HEK293 (cell line): ENCODE data around the gene NAPA.
A peak's percentile ranks its signal among the peaks of the same experiment; 100 is the strongest.

ENCODE experiments used
- BCL11B ChIP-seq: fragments of 450-650 bp; formaldehyde crosslinking; IDR thresholded peaks from 2 replicates; pipeline ENCODE4 v1.5.1; 2016; ENCODE audit warnings: low read depth, missing biosample characterization, missing genetic modification characterization
- EGR2 ChIP-seq: fragments of 450-650 bp; formaldehyde crosslinking; IDR thresholded peaks from 2 replicates; pipeline ENCODE4 v1.5.1; 2016; ENCODE audit warnings: low read depth, missing biosample characterization, missing genetic modification characterization
- OSR2 ChIP-seq: fragments of 450-650 bp; formaldehyde crosslinking; IDR thresholded peaks from 2 replicates; pipeline ENCODE4 v1.5.1; 2016; ENCODE audit warnings: missing biosample characterization, missing genetic modification characterization
- REPIN1 ChIP-seq: fragments of 450-650 bp; formaldehyde crosslinking; IDR thresholded peaks from 2 replicates; pipeline ENCODE4 v1.5.1; 2017; ENCODE audit warnings: missing biosample characterization, missing genetic modification characterization, low read depth
- SP3 ChIP-seq: fragments of 450-650 bp; formaldehyde crosslinking; IDR thresholded peaks from 2 replicates; pipeline ENCODE4 v1.5.1; 2016; ENCODE audit warnings: missing biosample characterization, missing genetic modification characterization
- TRIM28 ChIP-seq: IDR thresholded peaks from 2 replicates; pipeline ENCODE4 v1.6.1; 2011; ENCODE audit warnings: low read length, control low read depth, borderline replicate concordance
- ZBTB1 ChIP-seq: fragments of 450-650 bp; formaldehyde crosslinking; IDR thresholded peaks from 2 replicates; pipeline ENCODE4 v1.5.1; 2016; ENCODE audit warnings: missing biosample characterization, missing genetic modification characterization
- ZBTB17 ChIP-seq: fragments of 450-650 bp; formaldehyde crosslinking; IDR thresholded peaks from 2 replicates; pipeline ENCODE4 v1.5.1; 2016; ENCODE audit warnings: missing biosample characterization, missing genetic modification characterization
- ZBTB21 ChIP-seq: fragments of 450-650 bp; formaldehyde crosslinking; IDR thresholded peaks from 2 replicates; pipeline ENCODE4 v1.5.1; 2017; ENCODE audit warnings: missing biosample characterization, missing genetic modification characterization
- ZNF140 ChIP-seq: fragments of 450-650 bp; formaldehyde crosslinking; IDR thresholded peaks from 2 replicates; pipeline ENCODE4 v1.5.1; 2016; ENCODE audit warnings: missing biosample characterization, missing genetic modification characterization
- ZNF211 ChIP-seq: fragments of 450-650 bp; formaldehyde crosslinking; IDR thresholded peaks from 2 replicates; pipeline ENCODE4 v1.5.1; 2016; ENCODE audit warnings: low read depth, missing biosample characterization, missing genetic modification characterization
- ZNF214 ChIP-seq: fragments of 450-650 bp; formaldehyde crosslinking; IDR thresholded peaks from 2 replicates; pipeline ENCODE4 v1.5.1; 2017; ENCODE audit warnings: missing biosample characterization, mild to moderate bottlenecking, missing genetic modification characterization, borderline replicate concordance
- ZNF223 ChIP-seq: fragments of 450-650 bp; formaldehyde crosslinking; IDR thresholded peaks from 2 replicates; pipeline ENCODE4 v1.5.1; 2016; ENCODE audit warnings: missing biosample characterization, missing genetic modification characterization
- ZNF248 ChIP-seq: fragments of 450-650 bp; formaldehyde crosslinking; IDR thresholded peaks from 2 replicates; pipeline ENCODE4 v1.5.1; 2017; ENCODE audit warnings: missing biosample characterization, missing genetic modification characterization
- ZNF302 ChIP-seq: fragments of 450-650 bp; formaldehyde crosslinking; IDR thresholded peaks from 2 replicates; pipeline ENCODE4 v1.5.1; 2016; ENCODE audit warnings: missing biosample characterization, missing genetic modification characterization, low read depth
- ZNF350 ChIP-seq: fragments of 450-650 bp; formaldehyde crosslinking; IDR thresholded peaks from 2 replicates; pipeline ENCODE4 v1.5.0; 2017; ENCODE audit warnings: missing biosample characterization, mild to moderate bottlenecking, missing genetic modification characterization
- ZNF510 ChIP-seq: fragments of 450-650 bp; formaldehyde crosslinking; IDR thresholded peaks from 2 replicates; pipeline ENCODE4 v1.5.1; 2018; ENCODE audit warnings: mild to moderate bottlenecking, missing genetic modification characterization, missing biosample characterization; ENCODE audit not compliant: insufficient replicate concordance
- ZNF529 ChIP-seq: fragments of 450-650 bp; formaldehyde crosslinking; IDR thresholded peaks from 2 replicates; pipeline ENCODE4 v1.5.1; 2017; ENCODE audit warnings: missing genetic modification characterization, missing biosample characterization; ENCODE audit not compliant: insufficient replicate concordance
- ZNF530 ChIP-seq: fragments of 450-650 bp; formaldehyde crosslinking; IDR thresholded peaks from 2 replicates; pipeline ENCODE4 v1.5.1; 2016; ENCODE audit warnings: low read depth, missing biosample characterization, missing genetic modification characterization
- ZNF549 ChIP-seq: fragments of 450-650 bp; IDR thresholded peaks from 2 replicates; pipeline ENCODE4 v1.5.1; 2018; ENCODE audit warnings: missing biosample characterization, missing genetic modification characterization, mild to moderate bottlenecking, inconsistent platforms, moderate library complexity
- ZNF707 ChIP-seq: fragments of 450-650 bp; formaldehyde crosslinking; IDR thresholded peaks from 2 replicates; pipeline ENCODE4 v1.5.1; 2016; ENCODE audit warnings: missing biosample characterization, missing genetic modification characterization
- ZNF776 ChIP-seq: fragments of 450-650 bp; formaldehyde crosslinking; IDR thresholded peaks from 2 replicates; pipeline ENCODE4 v1.5.0; 2017; ENCODE audit warnings: missing biosample characterization, missing genetic modification characterization, borderline replicate concordance
- ZSCAN30 ChIP-seq: fragments of 450-650 bp; IDR thresholded peaks from 2 replicates; pipeline ENCODE4 v1.5.1; 2018; ENCODE audit warnings: missing biosample characterization, mild to moderate bottlenecking, missing genetic modification characterization, moderate library complexity
- TF ChIP-seq, protein P1 (sequence below): fragments of 450-650 bp; formaldehyde crosslinking; IDR thresholded peaks from 2 replicates; pipeline ENCODE4 v1.5.1; 2016; ENCODE audit warnings: missing biosample characterization, missing genetic modification characterization
- TF ChIP-seq, protein P2 (sequence below): fragments of 450-650 bp; formaldehyde crosslinking; IDR thresholded peaks from 2 replicates; pipeline ENCODE4 v1.5.1; 2016; ENCODE audit warnings: missing biosample characterization, missing genetic modification characterization, borderline replicate concordance
- TF ChIP-seq, protein P3 (sequence below): fragments of 450-650 bp; formaldehyde crosslinking; IDR thresholded peaks from 2 replicates; pipeline ENCODE4 v1.5.1; 2017; ENCODE audit warnings: missing biosample characterization, missing genetic modification characterization
- TF ChIP-seq, protein P4 (sequence below): fragments of 450-650 bp; formaldehyde crosslinking; IDR thresholded peaks from 2 replicates; pipeline ENCODE4 v1.5.1; 2016; ENCODE audit warnings: missing biosample characterization, missing genetic modification characterization, low read depth
- TF ChIP-seq, protein P5 (sequence below): fragments of 450-650 bp; formaldehyde crosslinking; IDR thresholded peaks from 2 replicates; pipeline ENCODE4 v1.5.1; 2016; ENCODE audit warnings: missing biosample characterization, missing genetic modification characterization

NAPA gene

DNA sequence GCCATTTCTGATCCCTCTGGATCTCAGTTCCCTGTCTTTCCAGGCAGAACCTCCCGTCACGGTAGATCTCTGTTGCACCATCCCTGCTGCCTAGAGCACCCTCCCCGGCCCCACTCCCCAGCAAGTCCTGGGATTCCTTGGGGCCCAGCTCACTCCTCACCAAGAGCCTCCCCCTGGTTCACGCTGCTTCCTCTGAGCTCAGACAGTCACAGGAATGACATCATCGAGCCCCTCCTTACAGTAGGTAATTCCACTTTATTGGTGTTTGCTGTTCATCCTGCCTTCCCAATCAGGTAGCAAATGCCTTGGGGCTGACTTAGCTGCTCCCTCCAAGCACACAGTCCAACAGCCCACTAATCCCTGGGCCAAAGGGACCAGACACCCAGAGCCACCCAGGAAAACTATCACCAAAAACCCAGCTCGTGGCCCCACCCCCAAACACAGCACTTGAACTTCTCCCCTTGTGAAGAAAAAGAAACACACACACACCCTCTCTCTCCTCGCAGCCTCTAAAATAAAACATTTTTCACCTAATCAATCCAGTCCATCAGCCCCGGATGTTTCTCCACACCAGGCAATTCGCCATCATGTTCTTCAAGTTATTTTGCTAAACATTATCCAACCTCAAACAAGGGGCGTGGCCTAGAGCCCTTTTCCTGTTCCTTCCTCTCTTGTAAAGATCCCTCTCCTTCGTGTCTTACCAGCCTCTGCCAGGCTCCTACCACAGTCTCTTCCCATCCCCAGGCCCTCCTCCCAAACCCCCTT lies 2.5 kb downstream of the NAPA start (continued):
- TF ChIP-seq ZNF248 (no peak), ZBTB17 (tag by site-specific recombination) (peak; percentile 24; the same call in 1 of the 2 replicates), BCL11B (no peak), SP3 (tag by site-specific recombination) (peak; percentile 63), EGR2 (tag by site-specific recombination) (no peak), ZNF302 (tag by site-specific recombination) (no peak), ZNF529 (tag by site-specific recombination) (no peak), ZNF211 (tag by site-specific recombination) (no peak), ZSCAN30 (tag by site-specific recombination) (no peak), TRIM28 (no peak), ZNF223 (tag by site-specific recombination) (no peak), ZNF776 (tag by site-specific recombination) (no peak), REPIN1 (tag by site-specific recombination) (no peak), ZBTB21 (tag by site-specific recombination) (peak; percentile 91), ZBTB1 (tag by site-specific recombination) (no peak), ZNF707 (tag by site-specific recombination) (no peak), ZNF530 (tag by site-specific recombination) (no peak), ZNF510 (no peak), OSR2 (tag by site-specific recombination) (peak; percentile 87), ZNF214 (tag by site-specific recombination) (no peak), ZNF350 (tag by site-specific recombination) (no peak), ZNF140 (tag by site-specific recombination) (no peak), ZNF549 (no peak)
- TF ChIP-seq, protein P1, sequence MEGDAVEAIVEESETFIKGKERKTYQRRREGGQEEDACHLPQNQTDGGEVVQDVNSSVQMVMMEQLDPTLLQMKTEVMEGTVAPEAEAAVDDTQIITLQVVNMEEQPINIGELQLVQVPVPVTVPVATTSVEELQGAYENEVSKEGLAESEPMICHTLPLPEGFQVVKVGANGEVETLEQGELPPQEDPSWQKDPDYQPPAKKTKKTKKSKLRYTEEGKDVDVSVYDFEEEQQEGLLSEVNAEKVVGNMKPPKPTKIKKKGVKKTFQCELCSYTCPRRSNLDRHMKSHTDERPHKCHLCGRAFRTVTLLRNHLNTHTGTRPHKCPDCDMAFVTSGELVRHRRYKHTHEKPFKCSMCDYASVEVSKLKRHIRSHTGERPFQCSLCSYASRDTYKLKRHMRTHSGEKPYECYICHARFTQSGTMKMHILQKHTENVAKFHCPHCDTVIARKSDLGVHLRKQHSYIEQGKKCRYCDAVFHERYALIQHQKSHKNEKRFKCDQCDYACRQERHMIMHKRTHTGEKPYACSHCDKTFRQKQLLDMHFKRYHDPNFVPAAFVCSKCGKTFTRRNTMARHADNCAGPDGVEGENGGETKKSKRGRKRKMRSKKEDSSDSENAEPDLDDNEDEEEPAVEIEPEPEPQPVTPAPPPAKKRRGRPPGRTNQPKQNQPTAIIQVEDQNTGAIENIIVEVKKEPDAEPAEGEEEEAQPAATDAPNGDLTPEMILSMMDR (tag by site-specific recombination): no peak
- TF ChIP-seq, protein P2, sequence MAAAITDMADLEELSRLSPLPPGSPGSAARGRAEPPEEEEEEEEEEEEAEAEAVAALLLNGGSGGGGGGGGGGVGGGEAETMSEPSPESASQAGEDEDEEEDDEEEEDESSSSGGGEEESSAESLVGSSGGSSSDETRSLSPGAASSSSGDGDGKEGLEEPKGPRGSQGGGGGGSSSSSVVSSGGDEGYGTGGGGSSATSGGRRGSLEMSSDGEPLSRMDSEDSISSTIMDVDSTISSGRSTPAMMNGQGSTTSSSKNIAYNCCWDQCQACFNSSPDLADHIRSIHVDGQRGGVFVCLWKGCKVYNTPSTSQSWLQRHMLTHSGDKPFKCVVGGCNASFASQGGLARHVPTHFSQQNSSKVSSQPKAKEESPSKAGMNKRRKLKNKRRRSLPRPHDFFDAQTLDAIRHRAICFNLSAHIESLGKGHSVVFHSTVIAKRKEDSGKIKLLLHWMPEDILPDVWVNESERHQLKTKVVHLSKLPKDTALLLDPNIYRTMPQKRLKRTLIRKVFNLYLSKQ (tag by site-specific recombination): no peak
- TF ChIP-seq, protein P3, sequence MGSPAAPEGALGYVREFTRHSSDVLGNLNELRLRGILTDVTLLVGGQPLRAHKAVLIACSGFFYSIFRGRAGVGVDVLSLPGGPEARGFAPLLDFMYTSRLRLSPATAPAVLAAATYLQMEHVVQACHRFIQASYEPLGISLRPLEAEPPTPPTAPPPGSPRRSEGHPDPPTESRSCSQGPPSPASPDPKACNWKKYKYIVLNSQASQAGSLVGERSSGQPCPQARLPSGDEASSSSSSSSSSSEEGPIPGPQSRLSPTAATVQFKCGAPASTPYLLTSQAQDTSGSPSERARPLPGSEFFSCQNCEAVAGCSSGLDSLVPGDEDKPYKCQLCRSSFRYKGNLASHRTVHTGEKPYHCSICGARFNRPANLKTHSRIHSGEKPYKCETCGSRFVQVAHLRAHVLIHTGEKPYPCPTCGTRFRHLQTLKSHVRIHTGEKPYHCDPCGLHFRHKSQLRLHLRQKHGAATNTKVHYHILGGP: no peak
- TF ChIP-seq, protein P4, sequence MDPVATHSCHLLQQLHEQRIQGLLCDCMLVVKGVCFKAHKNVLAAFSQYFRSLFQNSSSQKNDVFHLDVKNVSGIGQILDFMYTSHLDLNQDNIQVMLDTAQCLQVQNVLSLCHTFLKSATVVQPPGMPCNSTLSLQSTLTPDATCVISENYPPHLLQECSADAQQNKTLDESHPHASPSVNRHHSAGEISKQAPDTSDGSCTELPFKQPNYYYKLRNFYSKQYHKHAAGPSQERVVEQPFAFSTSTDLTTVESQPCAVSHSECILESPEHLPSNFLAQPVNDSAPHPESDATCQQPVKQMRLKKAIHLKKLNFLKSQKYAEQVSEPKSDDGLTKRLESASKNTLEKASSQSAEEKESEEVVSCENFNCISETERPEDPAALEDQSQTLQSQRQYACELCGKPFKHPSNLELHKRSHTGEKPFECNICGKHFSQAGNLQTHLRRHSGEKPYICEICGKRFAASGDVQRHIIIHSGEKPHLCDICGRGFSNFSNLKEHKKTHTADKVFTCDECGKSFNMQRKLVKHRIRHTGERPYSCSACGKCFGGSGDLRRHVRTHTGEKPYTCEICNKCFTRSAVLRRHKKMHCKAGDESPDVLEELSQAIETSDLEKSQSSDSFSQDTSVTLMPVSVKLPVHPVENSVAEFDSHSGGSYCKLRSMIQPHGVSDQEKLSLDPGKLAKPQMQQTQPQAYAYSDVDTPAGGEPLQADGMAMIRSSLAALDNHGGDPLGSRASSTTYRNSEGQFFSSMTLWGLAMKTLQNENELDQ (tag by site-specific recombination): no peak
- TF ChIP-seq, protein P5, sequence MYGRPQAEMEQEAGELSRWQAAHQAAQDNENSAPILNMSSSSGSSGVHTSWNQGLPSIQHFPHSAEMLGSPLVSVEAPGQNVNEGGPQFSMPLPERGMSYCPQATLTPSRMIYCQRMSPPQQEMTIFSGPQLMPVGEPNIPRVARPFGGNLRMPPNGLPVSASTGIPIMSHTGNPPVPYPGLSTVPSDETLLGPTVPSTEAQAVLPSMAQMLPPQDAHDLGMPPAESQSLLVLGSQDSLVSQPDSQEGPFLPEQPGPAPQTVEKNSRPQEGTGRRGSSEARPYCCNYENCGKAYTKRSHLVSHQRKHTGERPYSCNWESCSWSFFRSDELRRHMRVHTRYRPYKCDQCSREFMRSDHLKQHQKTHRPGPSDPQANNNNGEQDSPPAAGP (tag by site-specific recombination): 0 out of 2 replicates have a peak, but pooled peaks have one; percentile 40
